Stimulated activated CD8-positive, alpha-beta memory T cell treated with anti-CD3 and anti-CD28 coated beads, Interleukin-12 subunit alpha, Interleukin-12 subunit beta, amount 100 ng/mL, for 4 hours (primary cell): ENCODE data around the gene NBAS.

Experiments used
- DNase-seq: peaks from one replicate; pipeline ENCODE4 v3.0.0-alpha.2; 2020; ENCODE audit warnings: low read depth

The NBAS gene

DNA sequence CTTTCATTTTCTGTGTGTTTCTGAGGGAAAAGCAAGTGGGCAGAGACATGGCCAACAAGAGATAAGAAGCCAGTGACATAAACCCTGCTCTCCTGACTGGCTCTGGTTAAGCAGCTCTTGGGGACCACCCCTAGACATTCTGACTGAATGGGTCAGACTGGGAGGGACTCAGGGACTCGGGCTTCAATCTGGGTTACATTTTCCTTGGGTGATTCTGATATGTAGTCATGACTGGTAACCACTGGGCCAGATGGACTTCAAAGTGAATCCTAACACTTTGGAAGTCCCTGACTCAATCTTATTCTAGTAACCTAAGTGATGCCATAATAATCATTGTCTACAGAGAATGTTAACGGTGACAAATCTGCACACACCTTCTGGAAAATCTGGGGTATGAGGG, 397.8 kb downstream of the NBAS start:
- DNase-seq = no peak

DNA sequence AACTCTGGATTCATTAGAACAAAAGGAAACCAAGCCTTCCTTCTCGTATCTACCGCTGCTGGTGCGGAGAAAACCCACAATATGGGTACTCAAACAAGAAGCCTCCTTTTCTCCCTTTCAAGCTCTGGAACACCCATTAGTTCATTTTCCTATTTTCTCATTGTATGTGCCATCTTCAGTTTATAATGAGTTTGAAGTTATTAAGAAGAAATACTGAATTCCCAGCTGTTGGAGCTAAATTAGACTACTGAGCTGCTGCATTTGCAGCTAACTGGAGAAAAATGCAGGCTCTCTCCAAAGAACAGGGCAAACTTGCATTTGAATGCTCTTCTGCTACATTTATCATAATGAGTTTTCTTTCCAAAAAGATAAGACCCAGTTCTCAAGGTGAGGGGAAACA, 398.5 kb downstream of the NBAS start:
- no peak for DNase-seq

DNA sequence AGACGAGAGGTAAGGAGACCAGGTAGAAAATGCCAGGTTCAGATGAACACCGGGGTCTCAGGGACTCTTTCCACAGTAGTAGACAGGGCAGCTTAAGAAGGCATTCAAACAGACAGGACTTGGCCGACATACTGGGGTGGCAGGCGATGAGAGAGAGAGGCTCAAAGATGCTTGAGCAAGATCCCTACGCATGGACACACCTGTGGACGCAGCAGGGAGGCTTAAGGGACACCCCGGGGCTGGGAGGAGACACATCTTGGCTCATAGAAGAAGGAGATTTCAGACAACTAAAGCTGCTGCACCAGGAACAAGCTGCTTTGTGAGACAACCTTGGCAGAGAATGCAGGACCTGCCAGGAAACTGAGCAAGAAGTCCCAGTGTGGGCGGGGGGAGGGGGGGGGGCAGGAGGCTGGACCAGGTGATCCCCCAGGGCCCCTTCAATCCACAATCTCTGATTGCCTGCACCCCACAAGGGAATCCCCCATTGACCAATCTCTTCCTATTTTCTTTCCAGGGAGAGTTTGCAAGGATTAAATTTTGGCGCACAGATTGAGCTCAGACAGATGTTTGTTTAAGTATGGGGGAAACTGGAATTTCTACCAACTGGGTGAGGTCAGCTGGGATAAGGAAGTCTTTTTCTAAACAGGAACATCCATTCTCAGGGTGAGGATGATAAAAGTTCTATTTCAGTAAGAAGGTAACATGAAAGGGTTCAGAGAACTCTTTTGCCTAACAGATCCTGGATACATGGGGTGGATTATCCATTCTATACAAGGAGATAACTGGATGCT, 400.7 kb downstream of the NBAS start:
- DNase-seq = no peak

DNA sequence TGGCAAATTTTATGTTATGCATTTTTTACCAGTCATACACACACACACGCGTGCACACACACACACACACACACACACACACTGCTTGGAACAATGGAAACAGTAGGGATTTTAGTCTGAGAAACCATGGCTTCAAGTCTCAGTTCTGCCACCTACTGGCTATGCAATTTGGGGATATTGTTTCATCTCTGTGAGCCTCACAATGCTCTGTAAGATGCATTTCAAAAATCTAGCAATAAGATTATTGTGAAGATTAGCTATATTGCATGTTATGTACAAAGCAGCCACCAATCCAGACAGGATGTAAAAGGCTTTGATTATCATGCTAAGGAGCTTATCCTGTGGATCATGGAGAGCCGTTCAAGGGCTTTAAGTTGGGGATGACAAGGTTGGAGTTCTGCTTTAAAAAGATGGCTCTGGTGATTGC, 401.4 kb downstream of the NBAS start:
- no peak for DNase-seq

DNA sequence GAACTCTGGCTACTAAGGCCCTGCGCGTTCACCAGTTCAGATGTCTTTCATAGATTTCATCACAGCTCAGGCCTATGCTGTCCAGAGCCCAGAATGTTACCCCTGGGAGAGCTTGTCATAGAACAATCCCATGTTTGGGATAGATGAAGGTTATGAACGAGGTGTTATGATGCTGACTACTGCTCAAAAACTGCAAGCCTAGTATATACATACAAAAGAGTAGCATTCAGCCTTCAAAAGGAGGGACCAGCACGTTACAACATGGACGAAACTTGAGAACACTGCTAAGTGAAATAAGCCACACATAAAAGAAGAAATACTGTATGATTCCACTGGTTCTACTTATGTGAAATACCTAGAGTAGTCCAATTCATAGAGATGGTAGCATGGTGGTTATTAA, 401.9 kb downstream of the NBAS start:
- no peak for DNase-seq

DNA sequence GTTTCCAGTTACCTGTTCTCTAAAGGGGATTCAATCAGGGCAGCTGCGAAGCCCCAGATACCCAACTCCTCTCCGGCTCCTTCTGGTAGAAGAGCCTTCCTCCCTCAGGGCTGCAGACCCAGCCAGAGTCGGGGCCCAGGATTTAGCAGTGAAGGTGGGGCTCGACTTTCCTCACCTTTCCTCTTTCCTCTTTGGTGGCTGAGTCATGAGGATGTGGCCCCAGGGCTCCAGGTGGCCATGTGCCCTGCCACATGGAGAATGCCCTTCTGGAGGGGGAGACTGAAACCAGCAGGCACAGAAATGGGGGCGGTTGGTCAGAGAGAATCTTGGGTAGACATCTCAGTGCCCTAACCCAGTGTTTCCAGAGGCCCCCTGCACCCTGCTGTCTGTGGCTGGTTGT, 402.6 kb downstream of the NBAS start:
- no peak for DNase-seq

DNA sequence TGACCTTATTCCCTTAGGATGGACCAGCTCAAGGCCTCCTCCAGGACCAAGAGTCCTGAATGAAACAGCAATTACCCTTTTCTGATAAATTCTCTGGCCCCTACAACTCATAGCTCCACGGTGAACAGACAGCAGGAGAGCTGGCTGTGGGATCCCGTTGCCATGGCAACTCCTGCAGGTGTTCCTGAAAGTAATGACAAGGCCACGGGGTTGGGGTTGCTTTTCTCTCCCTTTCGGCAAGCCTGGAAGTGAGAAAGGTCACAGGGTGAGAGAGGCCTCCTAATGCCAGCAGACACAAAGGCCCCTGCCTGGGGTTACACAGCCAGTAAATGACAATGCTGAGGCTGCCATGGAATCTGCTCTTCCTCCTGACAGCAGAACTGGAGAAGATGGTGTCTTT, 403.0 kb downstream of the NBAS start:
- no peak for DNase-seq

DNA sequence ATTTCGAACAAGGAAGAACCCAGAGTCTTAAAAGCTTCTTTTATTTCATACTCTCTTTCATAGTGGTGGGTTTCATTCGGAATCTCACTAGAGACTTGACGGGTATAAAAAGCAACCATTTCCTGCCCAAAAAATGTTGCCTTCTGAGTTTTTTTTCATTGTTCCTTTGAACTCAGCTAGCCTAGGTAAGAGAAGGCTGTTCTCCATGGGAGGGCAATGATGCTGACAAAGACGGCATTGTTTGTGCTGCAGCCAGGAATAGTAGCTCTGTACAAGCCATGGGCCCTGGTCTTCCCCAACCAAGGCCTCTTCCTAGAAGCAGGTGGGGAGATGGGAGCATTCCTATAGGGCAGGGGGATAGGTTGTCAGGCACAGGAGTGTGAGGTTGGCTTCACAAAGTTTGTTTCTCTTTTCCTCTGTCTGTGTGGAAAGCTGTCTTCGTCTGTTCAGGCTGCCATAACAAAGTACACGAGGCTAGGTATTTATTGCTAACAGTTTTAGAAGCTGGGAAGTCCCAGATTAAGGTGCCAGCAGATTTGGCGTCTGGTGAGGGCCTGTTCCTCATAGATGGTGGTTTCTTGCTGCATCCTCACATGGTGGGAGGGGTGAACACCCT, 405.1 kb downstream of the NBAS start:
- DNase-seq = no peak

DNA sequence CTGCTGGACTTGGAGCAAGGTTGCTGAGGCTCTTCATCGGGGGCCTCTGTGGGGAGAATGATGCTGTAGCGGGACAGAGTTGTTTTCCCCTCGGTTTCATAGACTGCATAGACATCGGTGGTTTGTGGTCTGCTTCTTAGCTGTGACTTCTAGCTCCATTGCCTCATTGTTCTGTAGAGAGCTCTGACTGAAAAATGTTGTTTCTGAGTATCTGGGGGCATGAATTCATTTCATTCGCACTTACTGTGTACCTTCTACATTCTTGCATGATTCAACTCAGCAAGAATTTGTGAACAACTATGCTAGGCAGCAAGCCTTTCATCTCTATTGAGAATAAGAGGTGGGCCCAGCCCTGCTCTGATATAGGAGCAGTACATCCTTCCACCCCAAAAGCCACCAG, 406.8 kb downstream of the NBAS start:
- no peak for DNase-seq

DNA sequence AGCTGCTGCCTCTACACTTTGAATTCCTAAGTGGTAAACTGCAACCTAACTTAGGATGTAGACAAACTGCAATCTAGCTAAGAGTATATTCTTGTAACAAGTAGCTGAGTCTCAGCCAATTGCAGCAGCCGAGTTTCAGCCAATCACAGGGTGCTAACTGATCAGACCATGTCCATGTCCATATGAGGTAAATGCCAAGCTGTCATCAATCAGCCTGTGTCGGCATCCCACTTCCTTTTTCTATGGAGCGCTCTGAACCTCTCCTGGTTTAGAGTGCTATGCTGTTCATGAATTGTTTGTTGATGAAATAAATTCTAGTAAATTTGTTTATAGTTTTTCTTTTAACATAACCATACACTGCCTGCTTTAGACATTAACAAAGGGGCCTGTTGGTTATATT, 408.8 kb downstream of the NBAS start:
- DNase-seq = no peak

DNA sequence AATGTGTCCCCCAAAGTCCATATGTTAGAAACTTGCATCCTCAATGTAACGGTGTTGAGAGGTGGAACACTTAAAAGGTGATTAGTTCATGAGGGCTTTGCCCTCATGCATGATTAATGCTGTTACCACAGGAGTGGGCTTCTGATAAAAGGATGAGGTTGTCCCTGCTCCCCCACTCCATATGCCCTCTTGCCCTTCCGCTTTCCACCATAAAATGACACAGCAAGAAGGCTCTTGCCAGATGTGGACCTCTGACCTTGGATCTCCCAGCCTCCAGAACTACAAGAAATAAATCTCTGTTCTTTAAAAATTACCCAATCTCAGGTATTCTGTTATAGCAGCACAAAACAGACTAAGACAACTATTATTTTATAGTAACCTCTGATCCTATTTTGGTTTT, 412.1 kb downstream of the NBAS start:
- no peak for DNase-seq

DNA sequence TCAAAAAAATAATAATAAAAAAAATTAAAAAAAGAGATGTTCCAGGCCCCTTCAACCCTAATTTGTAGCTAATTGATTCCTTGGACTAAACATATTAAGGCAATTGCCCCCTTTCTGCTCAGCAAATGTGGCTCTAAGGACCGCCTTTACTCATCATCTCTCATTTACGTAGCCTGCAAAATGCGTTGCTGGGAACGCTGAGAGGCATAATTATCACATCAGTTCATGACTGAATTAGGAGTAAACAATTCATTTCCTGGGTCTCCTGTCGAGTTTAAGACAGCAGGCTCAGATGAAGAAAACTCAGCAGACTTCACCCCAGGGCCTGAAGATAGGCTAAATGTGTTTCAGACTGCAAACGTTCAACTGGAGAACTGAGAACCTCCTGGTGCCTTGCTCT, 413.5 kb downstream of the NBAS start:
- no peak for DNase-seq

DNA sequence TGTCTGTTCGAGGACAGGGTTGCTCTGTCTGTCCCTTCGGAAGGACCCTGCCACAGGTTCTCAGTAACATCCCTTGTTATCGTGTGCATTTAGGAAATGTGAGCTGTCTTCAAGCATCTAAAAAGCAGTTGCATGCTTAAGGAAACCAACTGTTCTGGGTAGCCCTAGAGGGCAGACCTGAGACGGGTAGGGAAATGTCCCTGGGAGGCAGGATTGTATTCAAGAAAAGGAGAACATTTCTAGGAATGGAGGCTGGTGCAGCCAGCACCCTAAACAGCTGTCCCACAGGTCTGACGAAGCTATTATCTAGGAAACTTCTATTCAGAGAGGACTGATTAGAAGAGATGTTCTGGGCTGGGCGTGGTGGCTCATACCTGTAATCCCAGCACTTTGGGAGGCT, 414.2 kb downstream of the NBAS start:
- DNase-seq = no peak

DNA sequence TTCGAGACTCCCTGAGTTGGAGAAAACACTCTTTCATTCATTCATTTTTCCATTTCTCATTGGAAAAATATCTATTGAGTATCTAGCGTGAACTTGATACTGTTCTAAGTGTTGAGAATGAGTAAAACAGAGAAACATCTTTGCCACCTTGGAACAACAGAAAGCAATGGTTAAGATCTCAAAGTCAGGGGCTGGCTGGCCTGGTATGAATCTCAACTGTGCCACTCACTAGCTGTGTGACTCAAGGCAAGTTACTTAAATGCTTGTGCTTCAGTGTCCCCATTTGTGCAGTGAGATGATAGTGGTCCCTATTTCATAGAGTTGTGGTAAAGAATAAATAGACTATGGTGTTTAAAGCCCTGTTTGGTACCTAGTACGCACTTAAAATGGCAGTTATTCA, 415.2 kb downstream of the NBAS start:
- no peak for DNase-seq

DNA sequence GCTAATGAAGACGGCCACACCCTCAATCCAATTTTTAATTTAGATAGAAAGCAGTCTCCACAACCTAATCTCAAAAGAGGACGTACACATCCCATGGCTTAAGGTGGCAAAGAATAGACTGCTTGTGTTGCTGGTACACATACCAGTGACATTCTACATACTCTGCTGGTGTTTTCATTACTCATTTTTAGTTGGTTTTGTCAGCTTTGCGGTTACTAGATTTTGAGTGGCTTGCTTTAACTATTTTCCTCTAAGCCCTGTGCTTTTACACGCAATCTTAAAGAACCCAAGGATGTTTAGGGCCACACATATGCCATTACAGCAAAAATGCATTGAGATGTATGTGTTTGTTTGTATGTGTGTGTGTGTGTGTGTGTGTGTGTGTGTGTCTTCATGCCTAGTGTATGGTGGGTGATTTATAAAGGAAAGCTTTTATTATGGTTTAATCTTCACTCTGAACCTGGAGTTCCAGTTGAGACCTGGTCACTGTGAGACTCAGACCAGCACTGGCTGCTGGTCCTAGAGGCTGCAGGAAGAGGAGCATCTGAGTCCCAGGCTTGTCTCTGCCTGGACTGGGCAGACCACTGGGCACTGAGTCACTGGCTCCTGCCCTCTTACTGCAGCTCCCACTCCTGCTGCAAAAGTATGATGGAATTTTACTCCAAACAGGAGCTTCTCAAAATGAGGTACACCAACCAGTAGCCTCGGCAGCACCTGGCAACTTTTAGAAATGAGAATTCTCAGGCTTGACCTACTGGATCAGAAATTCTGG, 415.9 kb downstream of the NBAS start:
- DNase-seq = no peak

DNA sequence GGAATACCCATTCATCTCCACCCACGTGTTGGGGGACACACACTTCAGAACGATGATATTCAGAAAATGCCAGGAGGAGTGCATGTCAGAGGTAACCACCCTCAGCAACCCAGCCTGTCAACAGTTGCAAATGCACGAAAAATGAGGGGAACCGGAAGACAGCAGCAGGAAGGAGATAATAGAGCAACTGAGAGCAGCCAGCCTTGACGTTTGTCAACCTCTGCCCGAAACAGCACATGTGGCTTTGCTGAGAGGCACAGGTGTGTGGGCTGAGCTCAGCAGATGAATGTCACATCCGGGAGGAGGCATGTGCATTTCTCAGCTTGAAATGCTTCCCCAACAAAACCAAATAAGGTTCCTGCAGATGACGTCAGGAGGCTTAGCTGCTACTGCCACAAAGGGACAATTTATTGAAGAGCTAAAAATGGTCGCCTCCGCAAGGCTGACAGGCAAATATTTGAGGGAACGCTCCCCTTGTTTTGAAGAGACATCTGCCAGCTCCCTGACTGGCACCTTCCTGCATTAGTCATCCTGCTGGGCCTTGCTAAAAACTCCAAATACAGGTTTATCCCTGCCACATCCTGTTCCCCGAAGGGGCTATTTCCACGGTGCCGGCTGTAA, 419.0 kb downstream of the NBAS start:
- DNase-seq = peak; percentile 37

DNA sequence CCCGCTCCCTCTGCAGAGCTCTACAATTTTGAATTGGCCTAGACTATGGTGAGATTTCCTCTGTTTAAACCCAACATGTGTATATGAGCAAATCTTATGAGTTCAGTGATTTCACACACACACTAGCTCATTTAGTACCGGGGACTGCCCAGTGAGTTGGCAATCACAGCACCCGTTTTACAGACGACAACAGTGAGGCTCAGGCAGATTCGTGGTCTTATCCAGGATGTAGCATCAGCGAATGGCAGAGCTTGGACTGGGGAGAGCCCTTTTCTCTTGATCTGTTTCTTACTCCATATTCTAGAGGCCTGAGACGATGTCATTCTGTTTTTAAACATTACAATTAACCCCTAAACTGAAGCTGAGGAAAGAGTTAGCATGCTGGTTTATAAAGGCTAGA, 419.9 kb downstream of the NBAS start:
- no peak for DNase-seq

DNA sequence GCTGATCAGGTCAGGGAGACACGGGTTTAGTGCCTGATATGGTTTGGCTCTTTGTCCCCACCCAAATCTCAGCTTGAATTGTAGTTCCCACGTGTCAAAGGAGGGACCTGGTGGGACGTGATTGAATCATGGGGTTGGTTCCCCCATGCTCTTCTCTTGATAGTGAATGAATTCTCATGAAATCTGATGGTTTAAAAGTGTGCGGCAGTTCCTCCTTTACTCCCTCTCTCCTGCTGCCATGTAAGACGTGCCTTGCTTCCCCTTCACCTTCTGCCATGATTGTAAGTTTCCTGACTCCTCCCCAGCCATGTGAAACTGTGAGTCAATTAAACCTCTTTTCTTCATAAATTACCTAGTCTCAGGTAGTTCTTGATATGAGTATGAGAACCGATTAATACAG, 424.5 kb downstream of the NBAS start:
- no peak for DNase-seq

DNA sequence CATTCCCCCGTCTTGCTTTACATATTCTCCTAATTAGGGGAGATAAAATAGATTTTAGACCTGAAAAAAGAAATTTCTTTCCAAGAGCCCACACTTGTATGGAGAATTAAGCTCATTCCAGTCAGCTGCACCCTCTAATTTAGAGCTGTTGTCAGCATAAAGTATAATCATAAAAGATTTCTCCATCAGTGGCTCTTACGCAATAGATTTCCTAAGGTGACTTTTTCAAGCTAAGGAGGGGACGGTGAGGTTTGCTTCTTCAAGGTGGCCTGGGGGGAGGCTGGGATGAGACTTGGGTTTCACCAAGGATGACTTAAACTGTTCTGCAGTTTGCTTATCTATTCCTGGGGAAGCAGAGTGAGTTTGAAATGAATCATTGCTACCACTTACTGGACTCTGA, 426.2 kb downstream of the NBAS start:
- no peak for DNase-seq

DNA sequence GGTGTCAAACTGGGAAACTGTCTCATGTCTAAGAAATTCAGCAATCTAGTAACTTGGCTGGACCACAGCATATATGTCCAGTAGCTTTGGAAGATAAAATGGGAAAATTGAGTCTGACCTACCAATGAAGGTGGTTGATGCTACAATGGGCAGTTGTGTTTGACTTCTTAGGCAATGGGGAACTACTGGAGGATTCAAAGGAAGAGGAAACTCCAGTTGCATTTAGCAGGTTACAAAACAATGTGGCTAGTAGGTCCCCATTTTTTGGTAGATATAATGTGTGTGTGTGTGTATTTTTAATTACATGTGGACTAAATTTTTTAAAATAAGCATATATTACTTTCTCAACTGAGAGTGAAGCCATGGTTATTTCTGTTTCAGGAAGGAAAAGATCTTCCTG, 427.7 kb downstream of the NBAS start:
- DNase-seq = no peak

DNA sequence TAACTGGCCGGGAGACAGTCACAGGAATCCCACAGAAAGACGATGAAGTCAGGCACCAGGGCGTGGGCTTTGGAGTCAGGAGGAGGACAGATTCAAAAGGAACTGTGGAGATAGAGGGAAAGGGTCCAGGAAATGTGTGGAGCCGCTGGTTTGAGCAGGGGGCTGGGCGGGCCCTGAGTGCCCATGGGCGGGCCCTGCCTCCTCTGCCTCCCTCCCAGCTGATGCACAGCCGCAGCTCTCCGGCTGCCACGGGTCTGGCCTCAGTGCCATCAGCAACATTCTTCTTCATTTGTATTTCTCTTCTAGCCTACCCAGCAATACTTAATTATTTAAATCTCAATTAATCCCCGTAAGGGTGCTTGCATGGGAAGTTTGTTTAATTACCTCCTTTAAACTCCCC, 432.3 kb downstream of the NBAS start:
- no peak for DNase-seq

DNA sequence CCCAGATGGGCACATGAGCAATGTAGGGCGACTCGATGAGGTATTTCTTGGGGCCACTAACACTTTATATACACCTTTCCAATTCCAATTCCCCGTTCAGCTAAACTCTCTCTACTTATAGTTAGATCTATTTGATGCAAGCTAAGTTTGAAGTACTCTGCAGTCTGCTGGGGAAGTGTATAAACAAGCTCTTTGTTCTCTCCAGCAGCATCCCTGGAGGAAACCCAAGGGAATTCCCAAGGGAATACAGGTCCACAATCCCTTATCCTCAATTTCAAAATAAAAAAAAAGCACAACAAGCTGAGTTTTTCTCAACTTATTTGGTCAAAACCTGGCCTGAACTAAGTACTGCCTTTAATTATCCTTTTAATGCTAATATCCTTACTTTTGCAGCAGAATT, 433.3 kb downstream of the NBAS start:
- DNase-seq = no peak

DNA sequence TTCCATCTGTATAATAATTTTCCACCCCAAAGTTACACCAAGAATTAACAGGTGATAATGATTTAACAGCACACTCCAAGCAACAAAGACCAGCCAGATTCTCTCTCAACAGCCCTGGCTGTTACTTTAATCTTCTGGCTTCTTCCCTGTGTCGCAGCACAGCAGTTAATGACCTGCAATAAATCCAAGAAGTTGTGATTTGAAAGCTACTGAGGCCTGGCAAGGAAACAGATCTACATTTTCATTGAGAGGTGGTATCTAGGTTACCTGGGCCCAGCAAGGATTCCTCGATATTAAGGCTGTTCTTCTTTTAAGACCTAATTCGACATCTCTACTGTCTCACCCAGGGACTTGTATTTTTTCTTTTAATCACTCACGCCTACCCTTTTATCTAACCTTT, 433.8 kb downstream of the NBAS start:
- DNase-seq = no peak
